GM18508 (cell line): ENCODE data around the gene TRIM15.

ENCODE experiments used
- ATAC-seq: cut with Tn5 transposase; IDR thresholded peaks from one replicate; pipeline ENCODE4 v1.9.1; 2021; ENCODE audit warnings: moderate number of reproducible peaks; ENCODE audit not compliant: insufficient read depth, unreplicated experiment

TRIM15 gene

DNA sequence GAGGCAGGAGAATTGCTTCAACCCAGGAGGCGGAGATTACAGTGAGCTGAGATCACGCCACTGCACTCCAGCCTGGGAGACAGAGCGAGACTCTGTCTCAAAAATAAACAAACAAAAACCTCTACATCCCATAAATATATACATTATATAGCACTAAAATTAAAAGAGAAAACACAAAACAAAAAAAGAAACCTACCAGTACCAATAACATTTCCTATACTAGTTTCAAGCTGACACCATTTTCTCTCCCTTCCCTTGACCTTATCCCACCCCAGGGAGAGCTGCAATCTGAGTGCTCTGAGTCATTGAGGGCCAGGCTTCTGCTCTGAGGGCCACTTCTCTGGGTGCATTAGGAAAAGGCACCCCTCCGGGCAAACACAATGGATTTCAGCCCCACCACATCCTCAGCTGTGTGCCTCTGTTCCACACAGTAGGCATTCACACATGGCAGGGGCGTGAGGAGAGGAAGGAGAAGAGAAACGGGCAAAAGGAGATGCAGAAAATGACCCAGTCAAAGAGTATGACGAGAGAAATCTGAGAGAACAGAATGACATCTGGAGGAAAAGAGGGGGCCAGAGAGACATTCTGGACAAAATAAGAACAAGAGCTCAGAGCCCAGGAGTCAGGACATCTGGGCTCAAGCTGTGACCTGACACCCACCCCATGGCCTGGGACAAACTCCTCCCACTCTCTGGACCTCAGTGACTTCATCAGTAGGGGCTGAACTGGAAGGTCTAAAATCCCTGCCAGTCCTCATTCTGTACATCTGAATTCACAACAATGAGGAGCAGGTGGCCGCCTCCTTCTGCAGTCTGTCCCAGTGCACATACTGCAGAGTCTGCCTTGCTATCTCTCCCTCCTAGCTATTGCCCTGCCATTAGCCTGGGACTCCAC, 31.7 kb downstream of the TRIM15 start:
- no peak for ATAC-seq

DNA sequence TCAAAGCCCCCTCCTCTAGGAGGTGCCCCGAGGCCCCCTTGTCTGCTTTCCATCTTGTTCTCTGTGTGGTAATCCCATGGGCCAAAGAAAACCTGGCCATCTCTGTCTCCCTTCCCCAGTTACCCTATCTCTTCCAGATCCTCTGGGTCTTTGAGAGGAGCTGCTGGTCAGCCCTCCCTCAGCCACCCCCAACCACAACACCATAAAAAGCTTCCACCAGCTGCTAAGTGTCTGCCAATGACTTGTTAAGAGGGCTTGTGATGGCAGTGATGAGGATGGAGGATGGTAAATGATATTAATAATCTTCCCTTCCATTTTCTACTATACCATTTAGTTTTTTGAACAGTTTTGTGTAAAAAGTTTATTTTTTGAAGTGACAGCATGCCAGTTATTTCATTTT, 32.6 kb downstream of the TRIM15 start:
- no peak for ATAC-seq

DNA sequence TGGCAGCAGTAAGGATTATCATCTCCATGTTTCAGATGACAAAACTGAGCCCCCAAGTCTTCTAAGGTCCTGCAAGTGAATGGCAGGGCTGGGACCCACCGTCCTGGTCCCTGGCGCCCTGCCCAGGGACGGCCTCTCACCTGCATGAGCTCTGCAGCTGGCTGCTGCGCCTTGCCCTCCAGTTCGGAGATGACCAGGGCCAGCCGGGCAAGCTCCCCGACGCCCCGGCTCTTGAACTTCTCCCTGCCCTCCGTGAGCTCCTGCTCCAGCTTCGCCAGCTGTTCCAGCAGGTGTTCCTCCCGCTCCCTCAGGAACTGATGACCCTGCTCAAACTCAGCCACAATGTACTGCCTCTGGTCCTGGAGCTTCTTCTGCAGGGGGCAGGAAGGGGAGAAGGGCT, 33.0 kb downstream of the TRIM15 start:
- ATAC-seq: no peak

DNA sequence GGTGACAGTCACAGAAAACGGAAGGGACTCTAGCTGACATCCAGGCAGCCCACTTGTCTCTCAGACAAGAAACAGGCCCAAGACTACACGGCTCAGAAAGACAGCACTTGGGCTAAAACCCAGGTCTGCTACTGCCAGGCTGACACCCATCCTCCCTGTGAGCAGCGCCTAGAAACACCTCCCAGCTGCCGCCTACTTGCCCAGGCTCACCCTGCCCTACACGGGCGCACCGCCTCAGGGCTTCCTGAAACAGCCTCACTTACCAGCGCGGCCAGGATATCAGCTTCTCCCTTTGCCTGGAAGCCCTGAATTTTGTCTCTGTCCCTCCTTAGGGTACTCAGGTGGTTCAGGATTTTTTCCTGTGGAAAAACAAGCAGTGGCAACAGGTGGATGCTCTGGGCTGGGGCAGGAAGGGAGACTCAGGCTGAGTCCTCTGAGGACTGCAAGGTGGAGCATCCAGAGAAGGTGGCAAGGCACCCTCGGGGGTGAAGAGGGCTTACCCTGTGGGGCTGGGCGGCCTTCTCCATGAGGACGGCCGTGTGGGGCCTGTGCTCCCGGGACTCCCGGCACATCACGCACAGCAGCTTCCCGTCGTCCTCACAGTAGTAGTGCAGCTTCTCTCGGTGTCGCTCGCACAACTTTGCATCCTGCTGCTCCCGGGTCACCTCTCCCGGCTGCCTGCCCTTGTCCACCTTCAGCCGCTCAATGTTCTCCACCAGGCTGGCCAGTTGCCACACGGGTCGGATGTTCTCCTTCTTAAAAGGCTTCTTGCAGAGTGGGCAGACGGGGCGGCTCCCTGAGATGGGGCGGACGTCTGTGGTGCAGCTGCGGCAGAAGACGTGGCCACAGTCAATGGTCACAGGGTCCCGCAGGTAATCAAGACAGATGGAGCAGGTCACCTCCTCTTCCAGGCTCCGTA, 35.1 kb downstream of the TRIM15 start:
- ATAC-seq: no peak

DNA sequence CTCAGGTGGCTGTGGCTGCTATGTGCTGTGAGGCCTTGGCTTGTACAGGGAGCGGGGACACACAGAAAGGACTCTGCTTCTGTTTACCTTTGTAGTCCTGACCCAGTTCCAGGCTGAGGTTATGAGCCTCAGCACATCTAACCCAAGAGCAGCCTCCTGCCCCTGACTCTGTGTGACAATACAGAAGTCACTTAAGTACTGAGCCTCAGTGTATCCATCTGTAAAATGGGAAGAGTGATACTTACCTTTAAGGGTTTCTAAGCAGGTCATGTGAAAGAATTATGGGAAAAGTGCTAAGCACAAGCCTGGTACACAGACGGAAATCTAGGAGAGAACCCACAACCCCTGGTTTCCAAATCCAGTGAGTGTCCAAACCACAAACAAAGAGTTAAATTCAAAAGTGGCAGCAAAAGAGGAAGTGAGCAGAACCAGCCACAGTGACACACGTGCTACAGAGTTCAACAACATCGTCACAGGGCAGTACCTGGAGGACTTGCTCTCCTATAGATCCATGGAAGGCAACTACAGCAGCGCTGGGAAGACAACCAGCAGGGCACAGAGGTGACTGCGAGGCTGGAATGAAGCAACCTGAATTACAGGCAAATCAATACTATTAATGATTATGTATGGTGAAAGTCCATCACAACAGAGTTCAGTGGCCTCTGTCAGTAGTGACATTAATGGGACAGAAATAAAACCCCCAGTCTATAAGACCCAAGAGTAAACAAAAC, 37.4 kb downstream of the TRIM15 start:
- ATAC-seq: no peak

DNA sequence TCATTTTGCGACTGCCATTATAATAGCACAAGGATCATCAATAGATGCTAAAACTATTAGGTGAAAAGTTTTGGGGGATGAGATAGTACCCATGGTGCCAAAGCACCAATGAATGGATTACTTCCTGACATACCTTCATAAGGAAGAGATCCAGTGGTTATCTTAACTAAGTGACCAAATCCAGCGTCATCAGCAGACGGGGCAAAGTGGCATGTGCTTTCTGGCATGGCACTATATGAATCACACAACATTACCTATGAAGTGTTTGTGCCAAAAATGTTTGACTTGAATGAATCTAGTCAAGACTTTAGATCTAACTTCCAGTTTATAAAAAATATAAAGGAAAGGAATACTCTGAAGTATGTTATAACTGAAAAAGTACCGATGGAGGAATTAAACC, 39.0 kb downstream of the TRIM15 start:
- ATAC-seq: no peak

DNA sequence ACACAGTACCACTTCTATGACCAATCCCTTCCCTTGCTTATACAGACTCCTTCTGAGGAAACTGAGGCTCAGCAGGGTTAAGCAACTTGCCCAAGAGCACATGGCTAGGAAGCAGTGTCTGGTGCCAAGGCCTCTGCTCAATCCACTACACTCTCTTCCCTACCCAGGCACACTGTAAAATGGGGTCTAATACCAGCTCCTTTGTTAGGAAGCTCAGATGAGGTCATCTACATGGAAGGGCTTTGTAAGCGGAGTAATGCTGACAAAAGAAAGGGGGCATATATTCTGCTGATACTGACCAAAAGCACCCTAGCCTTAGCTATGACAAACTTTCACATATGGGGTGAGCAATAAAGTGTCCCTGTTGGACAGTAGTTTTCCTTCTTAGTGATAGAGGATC, 40.8 kb downstream of the TRIM15 start:
- ATAC-seq: no peak

DNA sequence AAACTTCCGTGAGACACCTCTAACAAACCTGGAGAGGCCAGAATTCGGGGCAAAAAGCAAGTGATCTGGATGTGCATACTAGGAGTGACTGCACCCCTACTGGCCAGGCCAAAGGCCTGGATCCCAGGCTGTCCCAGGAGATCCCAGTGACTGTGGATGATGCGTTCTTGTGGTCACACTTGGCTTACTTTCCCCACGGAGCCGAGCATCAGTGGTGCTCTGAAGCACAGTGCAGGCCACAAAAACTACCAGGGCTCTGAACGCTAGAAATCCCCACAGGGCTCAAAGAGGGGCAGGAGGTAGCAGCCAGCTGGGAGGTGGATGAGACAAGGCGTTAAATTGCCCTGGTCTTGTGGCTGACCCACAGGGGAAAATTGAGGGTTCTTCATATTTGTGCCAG, 42.8 kb downstream of the TRIM15 start:
- no peak for ATAC-seq

DNA sequence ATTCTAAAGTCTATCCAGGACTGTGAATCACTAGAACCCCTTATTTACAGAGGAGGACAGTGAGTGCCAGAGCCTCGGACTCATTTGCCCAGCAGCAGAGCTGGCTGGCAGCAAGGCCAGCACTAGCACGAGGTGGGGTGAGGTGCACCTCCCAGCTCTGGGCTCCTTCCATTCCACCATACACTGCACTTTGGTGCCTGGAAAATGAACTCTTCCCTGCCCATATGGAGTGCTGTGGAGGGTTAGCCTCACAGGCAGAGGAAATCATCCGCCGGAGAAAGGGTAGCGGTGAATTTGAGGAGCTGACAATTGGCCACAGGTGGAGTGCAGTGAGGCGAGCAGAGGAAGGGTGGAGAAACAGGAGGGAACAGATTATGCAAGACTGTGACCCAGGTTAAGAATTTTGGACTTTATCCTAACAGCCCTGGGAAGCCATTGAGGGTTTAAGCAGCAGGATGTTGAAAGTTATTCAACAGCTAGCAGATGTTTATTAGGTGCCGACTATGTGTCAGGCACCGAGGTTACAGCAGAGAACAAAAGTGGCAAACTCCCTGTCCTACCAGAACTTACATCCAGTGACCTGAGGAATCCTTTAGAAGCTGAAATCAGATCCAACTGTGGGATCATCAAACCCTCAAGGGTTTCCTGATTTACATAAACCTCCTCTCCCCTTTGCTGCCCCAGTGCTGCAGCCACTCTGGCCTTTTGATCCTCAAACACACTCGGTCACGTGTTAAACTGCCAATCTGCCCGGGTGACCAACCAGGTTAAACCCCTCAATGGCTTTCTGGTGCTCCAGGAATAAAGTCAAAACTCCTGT, 43.7 kb downstream of the TRIM15 start:
- ATAC-seq: no peak

DNA sequence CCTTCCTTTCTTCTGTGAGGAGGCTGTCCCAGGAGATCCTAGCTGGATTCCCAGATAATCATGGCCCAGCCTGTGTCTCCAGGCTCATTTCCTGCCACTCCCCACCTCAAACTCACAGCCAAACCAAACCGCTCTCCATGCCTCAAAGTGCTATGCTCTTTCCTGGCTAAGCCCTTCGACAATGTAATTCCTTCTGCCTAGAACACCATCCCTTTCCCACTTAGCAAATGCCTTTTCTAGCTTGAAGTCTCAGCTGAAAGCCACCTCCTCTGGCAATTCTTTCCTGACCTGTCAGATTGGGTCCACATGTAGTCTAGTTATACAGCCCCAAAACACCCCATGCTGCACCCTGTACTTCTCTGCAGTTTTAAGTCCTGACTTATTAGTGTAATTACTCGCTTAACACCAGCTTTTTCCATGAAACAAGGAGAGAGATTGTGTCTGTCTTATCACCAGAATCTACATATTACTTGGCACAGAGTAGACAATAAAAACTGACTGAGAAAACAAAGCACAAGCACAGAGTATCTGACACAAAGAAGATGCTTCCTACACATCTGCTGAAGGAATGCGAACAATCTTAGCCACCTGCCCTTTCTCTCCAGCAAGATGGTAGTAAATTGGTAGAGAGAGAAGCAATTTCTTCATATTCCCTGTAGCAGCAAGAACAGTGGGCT, 44.4 kb downstream of the TRIM15 start:
- ATAC-seq: no peak

DNA sequence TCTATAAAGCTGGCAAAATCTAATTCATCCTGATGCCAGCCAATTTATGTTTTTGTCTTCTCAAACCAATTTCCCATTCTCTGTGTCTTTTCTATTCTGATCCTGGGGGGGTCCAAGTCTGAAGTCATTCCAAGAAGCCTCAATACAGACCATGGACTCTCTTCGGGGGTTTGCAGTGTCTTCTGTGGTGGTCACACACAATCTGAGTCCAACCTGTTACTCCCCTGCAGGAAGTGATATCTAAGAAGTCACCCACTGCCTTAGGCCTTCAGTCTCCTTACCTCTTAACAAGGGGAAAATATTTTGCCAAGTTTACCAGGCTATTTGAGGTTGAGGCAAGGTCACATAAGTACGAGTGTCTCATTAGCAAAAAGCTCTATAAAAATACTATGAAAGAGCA, 48.0 kb downstream of the TRIM15 start:
- ATAC-seq: no peak

DNA sequence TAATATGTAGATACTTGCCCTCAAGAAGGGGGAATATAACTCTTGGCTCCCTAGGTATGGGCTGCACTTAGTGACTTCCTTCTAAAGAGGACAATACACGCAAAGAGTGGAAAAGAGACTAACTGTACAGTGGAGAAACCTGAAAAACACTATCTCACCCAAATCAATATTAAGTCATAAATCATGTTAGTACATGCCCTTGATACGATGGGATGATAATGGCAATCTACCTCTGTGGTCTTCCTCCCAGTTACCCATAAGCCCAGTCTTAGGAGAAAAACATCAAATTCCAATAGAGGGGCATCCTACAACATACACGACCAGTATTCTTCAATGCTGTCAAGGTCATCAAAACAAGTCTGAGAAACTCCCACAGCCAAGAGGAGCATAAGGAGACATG, 48.6 kb downstream of the TRIM15 start:
- no peak for ATAC-seq

DNA sequence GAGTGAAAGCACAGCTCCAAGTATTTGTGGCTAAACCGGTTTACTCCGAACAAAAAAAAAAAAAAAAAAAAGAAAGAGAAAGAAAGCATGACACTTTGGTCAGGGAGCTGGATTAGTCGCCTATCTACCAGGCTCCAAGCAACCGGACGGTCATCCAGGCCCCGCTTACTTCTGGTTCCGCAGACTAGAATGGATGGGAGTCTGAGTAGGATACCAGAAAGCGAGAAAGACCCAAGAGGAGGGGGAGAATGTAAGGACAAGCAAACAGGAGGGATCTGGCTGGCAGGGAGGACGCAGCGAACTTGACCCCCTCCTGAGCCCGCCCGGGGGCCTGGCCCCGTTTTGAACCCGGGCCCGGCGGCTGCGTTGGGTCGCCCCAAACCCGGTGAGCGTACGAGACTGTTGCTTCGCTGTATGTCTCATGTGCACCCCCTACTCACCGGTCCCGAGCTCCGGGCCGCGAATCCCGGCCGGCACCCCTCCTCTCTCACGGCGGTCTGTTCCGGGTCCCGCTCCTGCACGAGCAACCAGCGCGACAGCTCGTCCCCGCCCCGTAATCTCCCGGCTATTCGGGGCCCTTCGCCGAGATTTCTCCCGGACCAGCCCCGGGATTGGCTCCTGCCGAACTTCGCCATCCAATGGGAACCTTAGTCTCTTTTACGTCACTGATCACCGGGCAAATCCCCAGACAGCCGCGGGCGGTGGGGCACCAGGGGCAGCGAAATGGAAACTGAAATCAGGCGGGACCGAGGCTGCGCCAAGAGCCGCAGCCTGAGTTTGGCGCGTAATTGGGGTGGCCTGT, 49.7 kb downstream of the TRIM15 start, which contains the start of gene TRIM26:
Gene TRIM26, minus strand, starts transcription at position 542 of the 802 bp plus-strand sequence. CDS start 14,303 bp downstream, outside the sequence.
- peak; percentile 64 for ATAC-seq

DNA sequence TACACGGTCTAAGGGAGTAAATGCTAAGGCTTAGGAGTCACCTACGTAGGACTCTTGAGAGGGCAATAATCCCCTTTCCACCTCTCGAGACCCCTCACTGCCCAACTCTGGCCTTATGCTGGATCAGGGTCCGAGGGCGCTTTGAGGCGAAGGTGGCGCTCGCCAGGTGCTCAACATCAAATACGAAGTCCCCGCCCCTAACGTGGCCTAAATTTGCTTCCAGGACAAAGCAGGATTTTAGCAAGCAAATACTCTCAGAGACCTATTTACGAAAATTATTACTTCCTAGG, 50.3 kb downstream of the TRIM15 start:
- no peak for ATAC-seq

DNA sequence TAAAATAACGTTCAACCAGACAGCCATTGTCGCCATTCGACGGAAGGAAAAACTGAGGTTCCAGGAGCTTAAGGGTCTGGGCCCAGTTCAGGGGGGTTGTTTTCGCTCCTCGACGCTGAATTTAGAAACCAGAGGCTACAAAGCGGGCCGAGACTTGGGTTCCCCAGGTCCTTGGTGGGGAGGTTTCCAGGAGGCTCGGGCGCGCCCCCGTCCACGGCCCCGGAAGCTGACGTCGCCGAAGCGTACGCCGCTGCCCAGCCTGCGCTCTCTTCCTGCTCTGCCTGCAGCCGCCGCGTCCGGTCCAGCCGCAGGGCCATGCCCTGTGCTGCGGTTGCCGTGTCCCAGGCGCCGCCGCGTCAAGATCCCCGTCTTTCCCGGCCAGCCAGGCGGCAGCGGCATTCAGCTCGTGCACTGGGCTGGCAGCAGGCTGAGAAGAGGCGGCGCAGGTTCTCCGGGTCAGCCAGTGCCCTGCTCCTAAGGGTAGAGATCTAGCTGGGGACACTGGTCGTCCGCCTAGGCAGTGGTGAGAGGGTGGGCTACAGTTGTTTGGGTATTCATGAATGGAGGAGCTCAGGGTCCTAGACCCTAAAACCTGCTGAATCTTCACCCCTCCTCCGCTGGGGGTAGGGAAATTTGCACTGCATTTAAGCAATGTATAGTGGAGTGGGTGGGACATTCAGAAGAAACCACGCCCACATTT, 50.8 kb downstream of the TRIM15 start:
- ATAC-seq: no peak

DNA sequence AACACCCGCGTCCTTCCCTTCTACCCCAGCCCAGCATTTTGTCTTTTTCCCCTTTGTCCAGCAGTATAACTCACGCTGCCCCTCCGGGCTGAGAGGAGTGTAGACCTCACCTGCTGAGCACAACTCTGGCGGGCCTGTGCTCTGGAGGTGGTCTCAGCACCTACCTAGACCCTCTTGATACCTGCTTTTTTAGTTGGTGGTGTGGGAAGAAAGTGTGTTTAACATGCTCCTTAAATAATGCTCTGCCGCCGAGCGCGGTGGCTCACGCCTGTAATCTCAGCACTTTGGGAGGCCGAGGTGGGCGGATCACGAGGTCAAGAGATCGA, 51.3 kb downstream of the TRIM15 start:
- no peak for ATAC-seq

DNA sequence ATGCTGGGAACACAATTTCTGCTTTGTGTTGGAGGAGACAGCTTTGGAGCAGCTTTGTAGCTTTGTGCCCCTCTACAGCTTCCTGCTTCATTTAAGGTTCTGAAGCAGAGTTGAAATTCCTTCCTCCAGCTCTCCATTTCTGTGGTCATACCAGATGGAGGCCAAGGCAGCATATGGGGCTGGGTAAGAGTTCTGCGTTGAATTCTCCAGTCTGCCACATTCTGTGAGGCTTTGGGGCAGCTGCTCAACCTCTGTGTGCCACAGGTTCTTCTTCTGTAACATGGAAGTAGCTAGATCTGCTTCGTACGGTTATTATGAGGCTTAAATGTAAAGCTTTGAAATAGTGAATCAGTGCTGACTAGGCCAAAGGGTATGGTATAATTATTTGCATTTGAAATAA, 52.8 kb downstream of the TRIM15 start:
- no peak for ATAC-seq

DNA sequence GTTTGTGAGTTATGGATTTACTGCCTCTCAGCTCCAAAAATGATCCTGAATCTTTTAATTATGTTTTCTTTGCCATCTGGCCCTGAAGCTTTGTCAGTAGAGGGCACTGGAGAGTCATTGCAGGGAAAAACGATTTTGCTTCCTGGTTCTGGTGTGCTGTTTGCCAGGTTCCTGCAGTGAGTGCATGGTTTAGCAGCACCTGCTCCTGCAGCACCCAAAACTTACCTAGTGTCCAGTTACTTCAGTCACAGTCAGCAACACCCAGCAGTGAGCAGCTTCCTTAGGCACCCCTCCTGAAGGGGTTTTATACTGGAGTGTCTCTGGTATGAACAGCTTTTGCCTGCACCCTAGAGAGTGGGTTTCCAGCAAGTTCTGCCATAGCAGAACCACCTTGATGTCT, 55.9 kb downstream of the TRIM15 start:
- no peak for ATAC-seq
